Calu3 (cell line): ENCODE data around the gene TMIGD2. TPM values are rescaled to one million over a fixed set of nuclear protein-coding genes. Genes with fewer than 3 reads are reported as not detected.

Source experiments
- BruUV-seq: library from RNA; stranded (reverse); fragments of 400-500 nt; replicated peaks from 2 replicates; lab custom pipeline; 2021; lab: Mats Ljungman, UMichigan
- CTCF ChIA-PET: fragments of 300-600 bp; sonication (Branson Sonifier 250); formaldehyde crosslinking; loops from one replicate; lab custom pipeline; 2022; ENCODE audit warnings: antibody characterized with exemption; lab: Charles Lee
- DNase-seq: peaks from one replicate; pipeline ENCODE4 v3.0.0; 2022
- H3K27ac Mint-ChIP-seq: one replicate; pipeline ENCODE4 v1.8.0; 2022; ENCODE audit warnings: mixed read lengths; ENCODE audit not compliant: unreplicated experiment
- H3K27me3 Mint-ChIP-seq: one replicate; pipeline ENCODE4 v1.8.0; 2022; ENCODE audit warnings: mixed read lengths; ENCODE audit not compliant: unreplicated experiment
- H3K36me3 Mint-ChIP-seq: one replicate; pipeline ENCODE4 v1.8.0; 2022; ENCODE audit warnings: mild to moderate bottlenecking, moderate library complexity, mixed read lengths; ENCODE audit not compliant: insufficient read depth, unreplicated experiment
- H3K4me1 Mint-ChIP-seq: one replicate; pipeline ENCODE4 v1.8.0; 2022; ENCODE audit warnings: mild to moderate bottlenecking, low read depth, mixed read lengths; ENCODE audit not compliant: unreplicated experiment
- H3K4me3 Mint-ChIP-seq: one replicate; pipeline ENCODE4 v1.8.0; 2022; ENCODE audit warnings: mild to moderate bottlenecking, low read depth, moderate library complexity, mixed read lengths; ENCODE audit not compliant: unreplicated experiment
- H3K9me3 Mint-ChIP-seq: one replicate; pipeline ENCODE4 v1.8.0; 2022; ENCODE audit warnings: low read depth, mixed read lengths; ENCODE audit not compliant: unreplicated experiment
- CTCF ChIP-seq: fragments of 200-600 bp; IDR thresholded peaks from one replicate; pipeline ENCODE4 v1.8.0; 2022; ENCODE audit warnings: antibody characterized with exemption; ENCODE audit not compliant: unreplicated experiment
- intact Hi-C: fragments of 100-400 bp; cut with micrococcal nuclease; formaldehyde crosslinking; loops from one replicate; pipeline ENCODE4 v1.10.0; 2022; ENCODE audit not compliant: unreplicated experiment
- total RNA-seq: library from RNA; stranded (reverse); gene quantifications from 2 replicates; pipeline ENCODE4 v1.2.3, GENCODE V29; 2022

Gene TMIGD2
- total RNA-seq, 1 experiment from 2014 or later = not detected

GRCh38 chr19:4318460-4318859, 16.3 kb upstream of the TMIGD2 start:
- BruUV-seq = no TSS peak
- CTCF ChIA-PET = no interaction called here
- intact Hi-C loops = no loop called here
- no peak overlapping the region for H3K4me3 Mint-ChIP-seq
- peaks cover 32% of the 10 kb centered on the region for H3K27me3 Mint-ChIP-seq
- H3K9me3 Mint-ChIP-seq = peaks cover 7% of the 10 kb centered on the region
- no peak for TF ChIP-seq CTCF
- H3K27ac Mint-ChIP-seq = no peak overlapping the region
- H3K4me1 Mint-ChIP-seq = no peaks in the 10 kb centered on the region
- no peaks in the 10 kb centered on the region for H3K36me3 Mint-ChIP-seq
- DNase-seq = no peak

GRCh38 chr19:4316956-4317355, 14.8 kb upstream of the TMIGD2 start:
- no peak for TF ChIP-seq CTCF
- H3K4me3 Mint-ChIP-seq = no peak overlapping the region
- CTCF ChIA-PET = no interaction called here
- peaks cover 32% of the 10 kb centered on the region for H3K27me3 Mint-ChIP-seq
- DNase-seq = no peak
- H3K9me3 Mint-ChIP-seq = peaks cover 7% of the 10 kb centered on the region
- no peaks in the 10 kb centered on the region for H3K36me3 Mint-ChIP-seq
- H3K27ac Mint-ChIP-seq = no peak overlapping the region
- no TSS peak for BruUV-seq
- no peaks in the 10 kb centered on the region for H3K4me1 Mint-ChIP-seq
- intact Hi-C loops = no loop called here

DNA sequence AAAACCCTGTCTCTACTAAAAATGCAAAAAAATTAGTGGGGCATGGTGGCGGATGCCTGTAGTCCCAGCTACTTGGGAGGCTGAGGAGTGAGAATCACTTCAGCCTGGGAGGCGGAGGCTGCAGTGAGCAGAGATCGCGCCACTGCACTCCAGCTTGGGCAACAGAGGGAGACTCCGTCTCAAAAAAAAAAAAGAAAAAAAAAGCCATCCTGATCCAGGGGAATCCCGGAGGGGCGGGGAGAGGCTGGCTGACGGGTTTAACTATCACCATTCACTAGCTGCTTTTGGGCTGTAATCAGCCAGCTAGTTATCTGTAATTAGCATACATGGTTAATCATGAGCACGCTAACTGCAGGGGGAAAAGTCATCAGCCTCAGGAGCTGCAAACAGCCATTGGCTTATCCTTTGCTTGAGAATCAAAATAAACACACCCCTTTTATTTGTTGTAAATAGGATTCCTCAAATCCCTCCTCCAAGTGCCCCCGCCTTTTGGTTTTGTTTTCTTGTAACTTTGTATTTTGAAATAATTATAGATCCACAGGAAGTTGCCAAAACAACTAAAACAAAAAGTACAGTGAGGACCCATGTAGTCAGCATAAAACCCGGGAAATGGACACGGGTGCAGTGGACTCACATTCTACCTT, 11.8 kb upstream of the TMIGD2 start:
- TF ChIP-seq CTCF = no peak
- no peaks in the 10 kb centered on the region for H3K9me3 Mint-ChIP-seq
- DNase-seq = no peak
- CTCF ChIA-PET = no interaction called here
- H3K27me3 Mint-ChIP-seq = peaks cover 14% of the 10 kb centered on the region
- BruUV-seq = no TSS peak
- H3K27ac Mint-ChIP-seq = no peak overlapping the region
- no peaks in the 10 kb centered on the region for H3K4me1 Mint-ChIP-seq
- no peak overlapping the region for H3K4me3 Mint-ChIP-seq
- intact Hi-C loops = no loop called here
- no peaks in the 10 kb centered on the region for H3K36me3 Mint-ChIP-seq

DNA sequence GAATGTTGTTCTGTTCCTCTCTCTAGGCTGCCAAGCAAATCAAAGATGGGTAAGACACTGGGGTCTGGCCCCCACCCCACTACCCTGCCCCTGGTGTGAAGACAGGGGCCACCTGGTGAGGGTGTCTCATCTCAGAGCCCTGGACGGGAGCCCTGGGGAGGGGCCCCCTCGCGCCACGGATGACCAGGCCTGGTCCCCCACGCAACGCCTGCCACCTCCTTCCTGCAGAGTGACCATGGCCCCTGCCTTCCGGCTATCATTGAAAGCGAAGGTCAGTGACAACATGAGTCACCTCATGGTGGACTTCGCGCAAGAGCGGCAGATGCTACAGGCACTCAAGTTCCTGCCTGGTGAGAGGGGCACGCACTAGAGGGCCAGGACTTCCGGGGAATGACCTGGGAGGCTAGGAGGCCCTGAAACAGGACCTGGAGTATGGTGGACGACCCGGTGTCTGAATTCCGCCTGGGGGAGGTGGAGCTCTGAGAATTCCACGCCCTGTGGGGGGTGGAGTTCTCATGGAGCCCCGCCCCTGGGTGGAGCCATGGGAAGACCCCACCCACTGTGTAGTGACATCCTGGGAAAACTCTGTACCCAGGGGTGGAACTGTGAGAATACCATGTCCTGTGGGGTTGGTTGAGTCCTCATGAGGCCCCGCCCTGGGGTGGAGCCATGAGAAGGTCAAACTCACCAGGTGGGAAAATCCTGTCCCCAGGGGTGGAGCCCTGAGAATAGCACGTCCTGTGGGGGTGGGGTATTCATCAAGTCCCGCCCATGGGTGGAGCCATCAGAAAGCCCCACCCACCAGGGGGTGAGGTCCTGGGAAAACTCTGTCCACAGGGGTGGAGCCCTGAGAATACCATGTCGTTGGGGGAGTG, 8.3 kb upstream of the TMIGD2 start:
- no peak overlapping the region for H3K27ac Mint-ChIP-seq
- intact Hi-C loops = no loop called here
- H3K4me1 Mint-ChIP-seq = no peaks in the 10 kb centered on the region
- DNase-seq = no peak
- H3K4me3 Mint-ChIP-seq = no peak overlapping the region
- no TSS peak for BruUV-seq
- peaks cover 5% of the 10 kb centered on the region for H3K36me3 Mint-ChIP-seq
- H3K27me3 Mint-ChIP-seq = peaks cover 18% of the 10 kb centered on the region
- TF ChIP-seq CTCF = no peak
- CTCF ChIA-PET = interaction anchor here (0.6 kb wide), 1 partner anchor 861 kb away, joined by 4 read pairs; no protein-coding TSS in a partner anchor
- H3K9me3 Mint-ChIP-seq = no peaks in the 10 kb centered on the region
